ENCODE data around the gene ASB1. TPM values are rescaled to one million over a fixed set of nuclear protein-coding genes. Genes with fewer than 3 reads are reported as not detected.

Gene ASB1
- total RNA-seq, 4 donors from 2014 or later, result 12.4 to 19.5 (median 15.6) TPM

DNA sequence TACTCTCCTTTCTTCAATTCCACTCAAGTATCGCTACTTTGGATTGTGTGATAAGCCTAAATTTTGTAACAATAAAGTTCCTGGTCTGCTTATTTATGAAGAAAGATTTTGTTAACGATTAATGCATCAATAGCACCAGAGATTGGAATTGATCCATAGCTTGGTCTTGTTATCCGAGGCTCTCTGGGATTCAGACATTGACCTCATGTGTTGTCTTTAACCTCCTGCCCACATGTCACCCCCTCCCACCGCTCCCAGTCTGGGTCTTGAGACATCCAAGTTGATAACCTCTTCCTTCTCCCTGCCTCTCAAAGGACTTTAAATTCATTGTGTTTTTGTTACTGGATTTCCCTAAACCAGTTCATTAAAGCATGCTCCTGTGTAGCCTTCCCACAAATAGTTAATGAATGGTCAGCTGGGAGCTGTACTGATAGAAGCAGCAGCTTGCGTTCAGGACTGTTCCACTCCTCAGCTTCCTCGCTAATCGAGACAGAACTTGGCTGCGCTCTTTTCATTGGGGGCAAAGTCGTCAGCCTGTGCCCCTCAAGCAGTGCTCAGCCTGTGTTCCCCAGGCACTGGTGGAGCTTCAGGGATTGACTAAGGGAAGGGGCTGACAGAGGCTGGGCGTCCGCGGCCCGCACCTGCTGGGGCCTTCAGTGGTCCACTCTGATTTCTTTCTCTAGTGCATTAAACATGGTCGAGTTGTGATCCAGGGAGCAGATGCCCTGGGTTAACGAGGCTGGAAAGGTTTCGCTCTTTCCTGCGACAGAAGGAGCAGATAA lies 18.9 kb downstream of the ASB1 start:
- no peaks in the 10 kb centered on the region for H3K9me3 ChIP-seq
- intact Hi-C loops (cut with DNase I), result no loop called here
- no peak overlapping the region for H3K27ac ChIP-seq
- H3K4me3 ChIP-seq (replicated peaks in 1 of 3), result no peak overlapping the region
- TF ChIP-seq POLR2A (IDR thresholded peaks at IDR 0.05), result no peak
- TF ChIP-seq, protein P1, sequence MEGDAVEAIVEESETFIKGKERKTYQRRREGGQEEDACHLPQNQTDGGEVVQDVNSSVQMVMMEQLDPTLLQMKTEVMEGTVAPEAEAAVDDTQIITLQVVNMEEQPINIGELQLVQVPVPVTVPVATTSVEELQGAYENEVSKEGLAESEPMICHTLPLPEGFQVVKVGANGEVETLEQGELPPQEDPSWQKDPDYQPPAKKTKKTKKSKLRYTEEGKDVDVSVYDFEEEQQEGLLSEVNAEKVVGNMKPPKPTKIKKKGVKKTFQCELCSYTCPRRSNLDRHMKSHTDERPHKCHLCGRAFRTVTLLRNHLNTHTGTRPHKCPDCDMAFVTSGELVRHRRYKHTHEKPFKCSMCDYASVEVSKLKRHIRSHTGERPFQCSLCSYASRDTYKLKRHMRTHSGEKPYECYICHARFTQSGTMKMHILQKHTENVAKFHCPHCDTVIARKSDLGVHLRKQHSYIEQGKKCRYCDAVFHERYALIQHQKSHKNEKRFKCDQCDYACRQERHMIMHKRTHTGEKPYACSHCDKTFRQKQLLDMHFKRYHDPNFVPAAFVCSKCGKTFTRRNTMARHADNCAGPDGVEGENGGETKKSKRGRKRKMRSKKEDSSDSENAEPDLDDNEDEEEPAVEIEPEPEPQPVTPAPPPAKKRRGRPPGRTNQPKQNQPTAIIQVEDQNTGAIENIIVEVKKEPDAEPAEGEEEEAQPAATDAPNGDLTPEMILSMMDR (IDR thresholded peaks at IDR 0.05), result no peak
- DNase-seq, result no peak
- H3K4me1 ChIP-seq, result no peaks in the 10 kb centered on the region
- WGBS, 2 donors, result 90 to 92% methylated on average over 17 of the region's 17 CpGs
- H3K27me3 ChIP-seq, result no peaks in the 10 kb centered on the region
- peaks cover 30 to 41% of the 10 kb centered on the region in 2 donors for H3K36me3 ChIP-seq

GRCh38 chr2:238446371-238446770 lies 19.6 kb downstream of the ASB1 start:
- Histone ChIP-seq H3K4me3 (replicated peaks in 1 of 3) (no peak overlapping the region), H3K36me3 (peaks cover 30 to 42% of the 10 kb centered on the region in 2 donors), H3K9me3 (no peaks in the 10 kb centered on the region), H3K27me3 (no peaks in the 10 kb centered on the region), H3K27ac (no peak overlapping the region), H3K4me1 (no peaks in the 10 kb centered on the region)
- TF ChIP-seq POLR2A (IDR thresholded peaks at IDR 0.05), result no peak
- TF ChIP-seq, protein P1 (IDR thresholded peaks at IDR 0.05), result no peak
- intact Hi-C loops (cut with DNase I), result no loop called here
- 96 to 97% methylated on average over 8 of the region's 8 CpGs for WGBS, 2 donors
- DNase-seq, result no peak

GRCh38 chr2:238448031-238448955 lies 21.6 kb downstream of the ASB1 start:
- Histone ChIP-seq H3K9me3 (no peaks in the 10 kb centered on the region), H3K4me1 (no peaks in the 10 kb centered on the region), H3K27me3 (no peaks in the 10 kb centered on the region), H3K27ac (no peak overlapping the region), H3K4me3 (replicated peaks in 1 of 3) (no peak overlapping the region), H3K36me3 (peaks cover 30 to 42% of the 10 kb centered on the region in 2 donors)
- WGBS, 2 donors, result 86 to 89% methylated on average over 17 of the region's 19 CpGs
- intact Hi-C loops (cut with DNase I), result no loop called here
- DNase-seq, result no peak
- TF ChIP-seq, protein P1 (IDR thresholded peaks at IDR 0.05), result no peak
- TF ChIP-seq POLR2A (IDR thresholded peaks at IDR 0.05), result no peak

GRCh38 chr2:238449241-238449640 lies 22.5 kb downstream of the ASB1 start:
- Histone ChIP-seq H3K27me3 (no peaks in the 10 kb centered on the region), H3K9me3 (no peaks in the 10 kb centered on the region), H3K4me3 (replicated peaks in 1 of 3) (no peak overlapping the region), H3K4me1 (no peaks in the 10 kb centered on the region), H3K36me3 (peaks cover 29 to 41% of the 10 kb centered on the region in 2 donors), H3K27ac (no peak overlapping the region)
- no peak for DNase-seq
- TF ChIP-seq, protein P1 (IDR thresholded peaks at IDR 0.05), result no peak
- no peak for TF ChIP-seq POLR2A (IDR thresholded peaks at IDR 0.05)
- WGBS, 2 donors, result 85 to 88% methylated on average over 7 to 8 of the region's 8 CpGs
- intact Hi-C loops (cut with DNase I), result no loop called here
